ENCODE results near the gene RARRES1. TPM values are rescaled to one million over a fixed set of nuclear protein-coding genes. Genes with fewer than 3 reads are reported as not detected.

RARRES1 gene, protein sequence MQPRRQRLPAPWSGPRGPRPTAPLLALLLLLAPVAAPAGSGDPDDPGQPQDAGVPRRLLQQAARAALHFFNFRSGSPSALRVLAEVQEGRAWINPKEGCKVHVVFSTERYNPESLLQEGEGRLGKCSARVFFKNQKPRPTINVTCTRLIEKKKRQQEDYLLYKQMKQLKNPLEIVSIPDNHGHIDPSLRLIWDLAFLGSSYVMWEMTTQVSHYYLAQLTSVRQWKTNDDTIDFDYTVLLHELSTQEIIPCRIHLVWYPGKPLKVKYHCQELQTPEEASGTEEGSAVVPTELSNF
- 1 to 10 TPM in 1 of 2 donors, under 1 TPM in 1; 0.96 to 3.0 TPM for polyA plus RNA-seq

DNA sequence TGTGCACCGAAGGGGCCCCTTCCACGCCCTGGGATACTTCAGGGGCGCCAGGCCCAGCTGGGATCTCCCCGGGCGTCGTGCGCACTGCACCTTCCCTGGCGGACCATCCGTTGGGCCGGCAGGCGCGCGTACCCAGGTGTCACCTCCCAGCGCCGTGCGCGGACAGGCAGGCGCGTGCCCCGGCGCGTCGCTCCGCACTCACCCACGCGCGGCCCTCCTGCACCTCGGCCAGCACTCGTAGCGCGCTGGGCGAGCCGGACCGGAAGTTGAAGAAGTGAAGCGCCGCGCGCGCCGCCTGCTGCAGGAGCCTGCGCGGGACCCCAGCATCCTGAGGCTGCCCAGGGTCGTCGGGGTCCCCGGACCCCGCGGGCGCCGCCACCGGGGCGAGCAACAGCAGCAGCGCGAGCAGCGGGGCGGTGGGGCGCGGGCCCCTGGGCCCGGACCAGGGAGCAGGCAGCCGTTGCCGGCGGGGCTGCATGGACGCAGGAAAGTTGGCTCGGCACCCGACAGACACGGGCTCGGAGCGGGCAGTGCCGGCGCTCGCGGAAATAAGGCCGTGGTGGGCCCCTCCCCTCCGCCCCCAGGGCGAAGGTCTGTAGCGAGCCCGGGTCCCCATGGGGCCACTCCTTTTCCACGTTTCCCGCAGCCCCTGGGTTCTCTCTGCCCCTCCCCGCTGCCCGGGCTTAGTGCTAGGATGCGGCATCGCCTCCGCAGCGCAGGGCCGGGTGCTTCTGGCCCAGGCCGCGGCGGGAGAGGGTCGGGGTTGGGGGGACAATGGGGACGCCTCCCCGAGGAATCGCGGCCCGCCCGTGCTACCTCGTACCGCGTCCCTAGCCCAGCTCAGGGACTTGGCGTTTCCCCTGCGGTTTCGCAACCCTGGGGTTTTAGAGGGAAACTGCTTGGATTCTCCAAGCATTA is at the start of gene RARRES1:
Gene RARRES1 (minus strand): TSS at position 520 of the 918 bp plus-strand sequence. CDS start 42 bp downstream, at position 478.
- Histone ChIP-seq H3K36me3 (ENCODE audit: control insufficient read depth in 2 of 2, insufficient read depth in 2 of 2, low read length in 1 of 2) (no peaks in the 10 kb centered on the region), H3K4me3 (ENCODE audit: low read depth in 1 of 2, low read length in 2 of 2) (peak within 1 kb of the TSS; percentile 51 to 61), H3K4me1 (ENCODE audit: control insufficient read depth in 2 of 2, insufficient read depth in 2 of 2, low read length in 1 of 2) (no peaks in the 10 kb centered on the region), H3K9me3 (ENCODE audit: control insufficient read depth in 2 of 2, insufficient read depth in 1 of 2, low read depth in 1 of 2, low read length in 1 of 2) (peaks cover 0 to 4% of the 10 kb centered on the region in 2 donors), H3K27ac (ENCODE audit: low read depth in 2 of 2, low read length in 1 of 2) (peak within 1 kb of the TSS; percentile 62 to 71), H3K27me3 (ENCODE audit: control insufficient read depth in 1 of 2, insufficient read depth in 2 of 2, low read length in 2 of 2) (no peaks in the 10 kb centered on the region)
- 3 to 4% methylated on average over 81 to 101 of the region's 101 CpGs for WGBS, 2 donors

DNA sequence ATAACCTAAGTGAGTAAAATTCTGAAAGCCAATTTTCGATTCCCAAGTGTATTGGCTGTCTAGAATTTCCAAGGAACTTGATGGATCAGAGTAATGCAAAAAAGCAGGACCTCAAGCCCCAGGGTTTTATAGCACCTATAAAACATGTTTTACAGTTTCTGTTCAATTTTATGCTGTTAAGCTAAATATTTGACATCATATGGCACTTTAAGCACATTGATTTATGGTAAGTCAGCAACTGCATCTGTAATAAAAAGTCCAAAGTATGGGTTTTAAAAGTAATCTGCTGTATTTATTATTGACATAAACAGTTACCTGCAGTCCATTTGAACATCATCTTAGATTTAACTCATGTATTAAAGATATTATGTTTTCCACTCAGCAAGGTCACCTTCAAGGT is 49.6 kb upstream of the RARRES1 start:
- H3K9me3 ChIP-seq (ENCODE audit: control insufficient read depth in 2 of 2, insufficient read depth in 1 of 2, low read depth in 1 of 2, low read length in 1 of 2) = no peaks in the 10 kb centered on the region
- no peaks in the 10 kb centered on the region for H3K36me3 ChIP-seq (ENCODE audit: control insufficient read depth in 2 of 2, insufficient read depth in 2 of 2, low read length in 1 of 2)
- H3K27ac ChIP-seq (ENCODE audit: low read depth in 2 of 2, low read length in 1 of 2) = no peak overlapping the region
- H3K4me3 ChIP-seq (ENCODE audit: low read depth in 1 of 2, low read length in 2 of 2) = no peak overlapping the region
- 60 to 80% methylated on average over 1 of the region's 1 CpG for WGBS, 2 donors
- H3K4me1 ChIP-seq (ENCODE audit: control insufficient read depth in 2 of 2, insufficient read depth in 2 of 2, low read length in 1 of 2) = no peaks in the 10 kb centered on the region
- no peaks in the 10 kb centered on the region for H3K27me3 ChIP-seq (ENCODE audit: control insufficient read depth in 1 of 2, insufficient read depth in 2 of 2, low read length in 2 of 2)

DNA sequence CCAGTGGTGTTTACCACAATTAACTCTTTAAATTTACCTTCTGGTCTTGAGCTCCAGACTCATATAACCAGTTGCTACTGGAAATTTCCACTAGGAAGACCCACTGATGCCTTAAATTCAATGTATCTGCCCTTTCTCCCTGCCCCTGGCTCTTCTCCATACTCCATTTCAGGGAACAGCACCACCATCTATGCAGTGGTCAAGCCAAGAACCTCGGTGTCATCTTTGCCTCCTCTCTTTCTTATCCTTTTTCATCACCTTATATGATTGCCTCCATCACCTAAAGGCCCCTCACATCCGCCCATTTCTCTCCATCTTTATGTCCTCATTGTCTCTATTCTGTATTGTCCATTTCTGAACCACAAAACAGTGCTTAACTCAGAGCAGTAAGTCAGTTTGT is 48.9 kb upstream of the RARRES1 start:
- H3K36me3 ChIP-seq (ENCODE audit: control insufficient read depth in 2 of 2, insufficient read depth in 2 of 2, low read length in 1 of 2) = no peaks in the 10 kb centered on the region
- 86 to 92% methylated on average over 2 of the region's 2 CpGs for WGBS, 2 donors
- no peak overlapping the region for H3K4me3 ChIP-seq (ENCODE audit: low read depth in 1 of 2, low read length in 2 of 2)
- H3K27me3 ChIP-seq (ENCODE audit: control insufficient read depth in 1 of 2, insufficient read depth in 2 of 2, low read length in 2 of 2) = no peaks in the 10 kb centered on the region
- H3K27ac ChIP-seq (ENCODE audit: low read depth in 2 of 2, low read length in 1 of 2) = no peak overlapping the region
- no peaks in the 10 kb centered on the region for H3K4me1 ChIP-seq (ENCODE audit: control insufficient read depth in 2 of 2, insufficient read depth in 2 of 2, low read length in 1 of 2)
- no peaks in the 10 kb centered on the region for H3K9me3 ChIP-seq (ENCODE audit: control insufficient read depth in 2 of 2, insufficient read depth in 1 of 2, low read depth in 1 of 2, low read length in 1 of 2)

DNA sequence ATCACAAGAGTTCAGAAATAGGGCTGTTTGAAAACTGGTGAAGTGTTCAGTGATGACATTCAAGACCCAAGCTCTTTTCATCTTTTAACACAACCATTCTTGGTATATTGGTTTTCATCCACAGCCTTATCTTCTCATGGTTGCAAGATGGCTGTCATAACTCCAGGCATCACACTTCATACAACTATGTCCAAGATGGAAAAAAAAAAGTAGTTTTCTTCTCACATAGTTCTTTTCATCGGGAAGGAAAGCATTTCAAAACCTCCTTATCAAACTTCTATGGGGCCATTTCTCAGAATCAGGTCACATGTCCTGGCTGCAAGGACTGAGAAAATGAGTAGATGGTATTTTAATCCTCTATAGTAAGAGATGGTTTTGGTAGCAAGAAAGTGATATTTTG is 48.5 kb upstream of the RARRES1 start:
- Histone ChIP-seq H3K4me1 (ENCODE audit: control insufficient read depth in 2 of 2, insufficient read depth in 2 of 2, low read length in 1 of 2) (no peaks in the 10 kb centered on the region), H3K27me3 (ENCODE audit: control insufficient read depth in 1 of 2, insufficient read depth in 2 of 2, low read length in 2 of 2) (no peaks in the 10 kb centered on the region), H3K4me3 (ENCODE audit: low read depth in 1 of 2, low read length in 2 of 2) (no peak overlapping the region), H3K27ac (ENCODE audit: low read depth in 2 of 2, low read length in 1 of 2) (no peak overlapping the region), H3K36me3 (ENCODE audit: control insufficient read depth in 2 of 2, insufficient read depth in 2 of 2, low read length in 1 of 2) (no peaks in the 10 kb centered on the region), H3K9me3 (ENCODE audit: control insufficient read depth in 2 of 2, insufficient read depth in 1 of 2, low read depth in 1 of 2, low read length in 1 of 2) (no peaks in the 10 kb centered on the region)
- 80 to 81% methylated on average over 1 of the region's 1 CpG for WGBS, 2 donors

DNA sequence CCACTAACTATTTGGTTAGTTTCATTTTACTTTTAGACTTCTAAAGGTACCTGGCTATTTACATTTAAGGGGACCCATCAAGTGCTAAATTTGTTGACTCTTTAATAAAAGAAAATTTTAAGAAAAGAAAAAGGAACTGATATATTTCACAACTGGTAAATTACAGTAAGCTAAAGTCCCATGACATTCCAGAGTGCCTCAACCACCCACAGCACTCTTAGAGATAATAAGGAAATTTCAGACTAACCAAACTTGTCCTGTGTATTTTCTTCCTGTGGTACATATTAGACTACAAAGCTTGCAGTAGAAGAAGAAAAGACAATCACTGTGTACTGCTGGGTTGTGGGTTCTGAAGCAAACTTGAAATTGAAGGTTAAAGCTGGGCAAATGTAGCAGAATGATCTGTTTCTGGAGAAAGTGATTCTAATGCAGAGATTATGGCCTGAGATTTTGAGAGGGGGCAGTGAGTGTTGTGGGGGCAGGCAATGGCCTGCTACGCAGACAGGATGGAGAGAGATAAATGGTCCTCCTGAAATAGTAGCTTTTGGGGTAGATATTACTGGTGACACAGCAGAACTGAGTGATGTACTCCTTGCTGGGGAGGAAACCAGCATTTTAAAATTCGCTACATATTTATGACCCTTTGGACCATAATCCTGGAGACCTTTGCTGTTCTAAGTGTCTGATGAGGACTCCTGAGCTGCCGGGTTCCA is 45.1 kb upstream of the RARRES1 start:
- H3K27ac ChIP-seq (ENCODE audit: low read depth in 2 of 2, low read length in 1 of 2) = no peak overlapping the region
- no peaks in the 10 kb centered on the region for H3K27me3 ChIP-seq (ENCODE audit: control insufficient read depth in 1 of 2, insufficient read depth in 2 of 2, low read length in 2 of 2)
- WGBS, 2 donors = 85% methylated on average over 3 of the region's 3 CpGs
- no peaks in the 10 kb centered on the region for H3K4me1 ChIP-seq (ENCODE audit: control insufficient read depth in 2 of 2, insufficient read depth in 2 of 2, low read length in 1 of 2)
- H3K9me3 ChIP-seq (ENCODE audit: control insufficient read depth in 2 of 2, insufficient read depth in 1 of 2, low read depth in 1 of 2, low read length in 1 of 2) = no peaks in the 10 kb centered on the region
- no peak overlapping the region for H3K4me3 ChIP-seq (ENCODE audit: low read depth in 1 of 2, low read length in 2 of 2)
- H3K36me3 ChIP-seq (ENCODE audit: control insufficient read depth in 2 of 2, insufficient read depth in 2 of 2, low read length in 1 of 2) = no peaks in the 10 kb centered on the region

DNA sequence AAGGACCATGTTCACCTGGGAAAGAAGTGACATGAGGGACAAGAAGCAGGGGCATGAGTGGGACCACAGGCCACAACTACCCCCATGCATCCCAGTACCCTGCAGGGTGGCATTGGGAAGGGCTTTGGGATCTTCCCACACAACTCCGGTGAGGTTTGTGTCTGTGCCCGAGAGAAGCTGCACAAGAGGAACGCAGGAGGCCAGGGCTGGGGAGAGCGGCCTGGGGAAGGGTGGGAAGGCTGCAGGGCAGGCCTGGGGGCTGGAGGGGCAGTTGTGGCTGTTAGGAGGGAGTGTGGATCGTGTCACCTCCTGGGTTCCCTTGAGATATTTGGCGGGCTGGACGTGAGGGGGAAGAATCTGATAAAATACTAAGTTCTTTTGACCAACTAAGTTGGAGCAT is 44.3 kb upstream of the RARRES1 start:
- Histone ChIP-seq H3K27ac (ENCODE audit: low read depth in 2 of 2, low read length in 1 of 2) (no peak overlapping the region), H3K4me1 (ENCODE audit: control insufficient read depth in 2 of 2, insufficient read depth in 2 of 2, low read length in 1 of 2) (no peaks in the 10 kb centered on the region), H3K9me3 (ENCODE audit: control insufficient read depth in 2 of 2, insufficient read depth in 1 of 2, low read depth in 1 of 2, low read length in 1 of 2) (no peaks in the 10 kb centered on the region), H3K27me3 (ENCODE audit: control insufficient read depth in 1 of 2, insufficient read depth in 2 of 2, low read length in 2 of 2) (no peaks in the 10 kb centered on the region), H3K36me3 (ENCODE audit: control insufficient read depth in 2 of 2, insufficient read depth in 2 of 2, low read length in 1 of 2) (no peaks in the 10 kb centered on the region), H3K4me3 (ENCODE audit: low read depth in 1 of 2, low read length in 2 of 2) (no peak overlapping the region)
- WGBS, 2 donors = 91 to 93% methylated on average over 7 of the region's 7 CpGs

DNA sequence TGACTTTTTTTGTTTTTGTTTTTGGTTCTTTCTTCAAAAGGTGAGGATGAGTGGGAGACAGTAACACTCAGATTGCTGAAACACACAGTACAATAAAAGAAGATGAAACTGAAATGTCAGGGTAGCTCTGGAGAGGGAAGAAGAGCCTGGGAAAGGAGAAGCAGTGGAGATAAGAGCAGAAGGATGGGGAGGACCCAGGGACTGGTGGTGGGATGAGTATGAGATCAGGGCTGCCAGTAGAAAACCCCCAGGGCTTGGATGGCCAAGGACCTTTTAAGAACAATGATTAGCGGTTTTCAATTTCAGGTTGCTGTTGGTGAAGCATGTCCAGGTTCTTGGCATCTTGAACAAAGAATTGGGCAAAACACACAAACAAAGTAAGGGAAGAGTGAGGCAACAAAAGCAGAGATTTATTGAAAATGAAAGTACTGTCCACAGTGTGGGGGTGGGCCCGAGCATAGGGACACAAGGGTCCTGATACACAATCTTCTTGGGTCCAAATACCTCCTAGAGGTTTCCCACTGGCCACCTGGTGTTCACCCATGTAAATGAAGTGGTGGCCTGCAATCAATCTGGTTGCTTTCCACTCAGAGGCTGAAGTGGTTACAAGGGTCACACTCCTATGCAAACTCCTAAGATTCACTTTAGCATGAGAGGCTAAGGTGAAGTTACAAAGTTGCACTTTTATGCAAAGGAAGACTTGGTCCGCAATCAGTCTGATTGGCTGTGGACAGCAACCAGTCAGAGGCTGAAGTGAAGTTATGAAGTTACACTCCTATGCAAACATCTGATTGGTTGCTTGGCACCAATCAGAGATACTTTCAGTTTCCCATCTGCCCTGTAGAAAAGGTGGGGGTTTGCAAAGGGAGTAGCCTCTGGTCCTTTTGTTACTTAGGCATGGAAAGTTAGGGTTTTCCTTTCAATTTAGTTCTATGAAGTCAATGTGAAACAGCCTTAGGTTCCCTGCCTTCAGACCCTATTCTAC is 43.5 kb upstream of the RARRES1 start:
- Histone ChIP-seq H3K4me1 (ENCODE audit: control insufficient read depth in 2 of 2, insufficient read depth in 2 of 2, low read length in 1 of 2) (no peaks in the 10 kb centered on the region), H3K36me3 (ENCODE audit: control insufficient read depth in 2 of 2, insufficient read depth in 2 of 2, low read length in 1 of 2) (no peaks in the 10 kb centered on the region), H3K4me3 (ENCODE audit: low read depth in 1 of 2, low read length in 2 of 2) (no peak overlapping the region), H3K9me3 (ENCODE audit: control insufficient read depth in 2 of 2, insufficient read depth in 1 of 2, low read depth in 1 of 2, low read length in 1 of 2) (no peaks in the 10 kb centered on the region), H3K27me3 (ENCODE audit: control insufficient read depth in 1 of 2, insufficient read depth in 2 of 2, low read length in 2 of 2) (no peaks in the 10 kb centered on the region), H3K27ac (ENCODE audit: low read depth in 2 of 2, low read length in 1 of 2) (no peak overlapping the region)
- WGBS, 2 donors = 86 to 92% methylated on average over 3 of the region's 3 CpGs

DNA sequence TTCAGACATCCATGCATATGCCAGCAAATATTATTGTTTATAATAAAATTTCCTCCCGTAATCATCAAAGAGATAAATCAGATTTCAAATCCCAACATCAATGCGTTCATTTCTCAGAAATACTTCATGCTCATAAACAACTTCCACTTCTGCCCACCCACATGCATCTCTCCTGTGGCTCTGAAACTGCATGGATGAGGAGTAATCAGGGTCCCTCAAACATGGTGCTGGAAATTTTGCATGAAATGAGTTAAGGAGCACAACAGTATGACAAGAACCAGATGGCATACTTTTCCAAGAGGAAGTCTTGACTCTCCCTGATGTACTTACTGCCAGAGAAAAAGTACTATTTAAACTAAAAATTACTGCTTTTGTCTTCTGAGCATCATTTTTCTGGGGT is 42.7 kb upstream of the RARRES1 start:
- Histone ChIP-seq H3K27ac (ENCODE audit: low read depth in 2 of 2, low read length in 1 of 2) (no peak overlapping the region), H3K36me3 (ENCODE audit: control insufficient read depth in 2 of 2, insufficient read depth in 2 of 2, low read length in 1 of 2) (no peaks in the 10 kb centered on the region), H3K27me3 (ENCODE audit: control insufficient read depth in 1 of 2, insufficient read depth in 2 of 2, low read length in 2 of 2) (no peaks in the 10 kb centered on the region), H3K4me3 (ENCODE audit: low read depth in 1 of 2, low read length in 2 of 2) (no peak overlapping the region), H3K4me1 (ENCODE audit: control insufficient read depth in 2 of 2, insufficient read depth in 2 of 2, low read length in 1 of 2) (no peaks in the 10 kb centered on the region), H3K9me3 (ENCODE audit: control insufficient read depth in 2 of 2, insufficient read depth in 1 of 2, low read depth in 1 of 2, low read length in 1 of 2) (no peaks in the 10 kb centered on the region)
- WGBS, 2 donors = 73 to 81% methylated on average over 2 of the region's 2 CpGs
